ENCODE results near the gene DYNC2LI1.

Gene DYNC2LI1

DNA sequence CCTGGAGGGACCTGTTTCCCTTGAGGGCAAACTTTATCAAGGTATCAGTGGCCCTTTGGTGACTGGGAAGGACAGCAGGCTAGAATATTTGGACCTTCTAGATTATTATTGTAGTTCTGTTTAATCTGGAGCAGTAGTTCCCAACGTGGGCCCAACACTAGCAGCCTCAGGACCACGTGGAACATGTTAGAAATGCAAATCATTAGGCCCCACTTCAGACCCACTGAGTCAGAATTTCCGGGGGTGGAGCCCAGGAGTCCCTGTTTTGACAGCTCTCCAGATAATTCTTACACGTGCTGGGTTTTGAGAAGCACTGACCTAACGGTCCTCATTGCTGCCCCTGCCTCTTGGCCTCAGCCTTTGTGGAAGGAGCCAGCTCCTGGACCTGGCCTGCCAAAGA lies 25.5 kb upstream of the DYNC2LI1 start:
- no peak for DNase-seq
- TF ChIP-seq POLR2A (IDR thresholded peaks at IDR 0.05; ENCODE audit: low read length) (no peak), GATA1 (IDR thresholded peaks at IDR 0.05; ENCODE audit: low read depth, low read length) (no peak)

DNA sequence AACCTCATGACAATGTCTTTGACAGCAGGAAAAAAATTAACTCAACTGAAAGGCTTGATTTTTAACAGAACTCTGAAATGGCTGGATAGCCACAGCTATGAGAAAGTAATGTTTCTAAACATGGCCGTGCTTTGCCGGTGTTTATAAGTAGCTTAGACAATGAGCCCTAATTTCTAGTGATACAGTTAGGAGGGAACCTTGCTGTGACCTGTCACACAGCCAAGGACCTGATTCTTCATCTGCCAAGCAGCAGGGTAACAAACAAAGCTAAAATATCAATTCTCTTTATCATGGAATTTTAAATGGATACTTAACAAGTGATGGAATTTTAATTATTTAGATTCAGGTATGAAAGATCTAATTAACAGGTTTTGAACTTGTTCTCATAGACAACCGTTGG lies 24.3 kb upstream of the DYNC2LI1 start:
- DNase-seq, result no peak
- no peak for TF ChIP-seq POLR2A (IDR thresholded peaks at IDR 0.05; ENCODE audit: low read length)
- TF ChIP-seq GATA1 (IDR thresholded peaks at IDR 0.05; ENCODE audit: low read depth, low read length), result no peak

DNA sequence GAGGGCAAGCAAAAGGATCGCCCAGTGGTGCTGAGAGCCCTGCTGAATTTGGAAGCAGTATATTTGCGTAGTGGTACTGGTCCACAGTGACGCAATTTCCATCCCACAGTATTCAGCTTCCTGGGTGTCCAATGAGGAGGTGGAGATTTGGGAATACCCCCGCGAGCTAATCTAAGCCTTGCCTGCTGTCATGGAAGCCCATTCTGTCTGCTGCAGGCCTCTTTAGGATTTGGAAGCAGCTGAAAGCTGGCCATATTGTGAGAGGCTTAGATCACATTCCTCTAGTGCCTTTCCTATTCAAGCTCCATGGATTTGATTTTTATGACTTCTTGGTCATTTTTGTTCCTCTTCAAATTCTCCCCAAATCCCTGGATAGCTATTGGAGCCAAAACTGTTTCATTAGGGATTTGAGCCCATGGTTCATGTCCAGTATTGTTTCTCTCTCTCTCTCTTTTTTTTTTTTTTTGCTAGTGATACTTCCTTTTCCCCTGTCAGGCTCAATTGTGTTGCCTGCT lies 22.3 kb upstream of the DYNC2LI1 start:
- TF ChIP-seq POLR2A (IDR thresholded peaks at IDR 0.05; ENCODE audit: low read length) (no peak), GATA1 (IDR thresholded peaks at IDR 0.05; ENCODE audit: low read depth, low read length) (no peak)

DNA sequence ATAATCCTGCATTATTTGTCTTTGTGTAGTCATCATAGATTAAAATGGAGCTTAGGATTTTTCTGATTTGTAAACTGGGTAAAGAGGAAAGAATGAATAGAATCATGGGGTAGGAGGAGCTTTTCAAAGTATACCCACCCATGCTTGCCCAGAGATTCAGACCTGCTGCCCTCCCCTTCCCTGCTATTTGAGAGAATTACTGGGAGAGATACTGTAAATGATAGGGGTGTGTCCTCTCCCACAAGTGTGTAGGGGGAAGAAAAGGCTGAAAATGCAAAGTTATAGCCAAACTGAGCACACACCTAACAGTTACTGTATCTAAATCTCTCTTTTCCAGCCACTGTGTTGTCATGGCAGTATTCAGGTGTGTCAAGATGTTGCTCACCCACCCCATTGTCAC lies 21.5 kb upstream of the DYNC2LI1 start:
- DNase-seq, result no peak
- TF ChIP-seq POLR2A (IDR thresholded peaks at IDR 0.05; ENCODE audit: low read length) (no peak), GATA1 (IDR thresholded peaks at IDR 0.05; ENCODE audit: low read depth, low read length) (no peak)

More for the DNA sequence above, 22.3 kb upstream of the DYNC2LI1 start:
- no peak for DNase-seq

DNA sequence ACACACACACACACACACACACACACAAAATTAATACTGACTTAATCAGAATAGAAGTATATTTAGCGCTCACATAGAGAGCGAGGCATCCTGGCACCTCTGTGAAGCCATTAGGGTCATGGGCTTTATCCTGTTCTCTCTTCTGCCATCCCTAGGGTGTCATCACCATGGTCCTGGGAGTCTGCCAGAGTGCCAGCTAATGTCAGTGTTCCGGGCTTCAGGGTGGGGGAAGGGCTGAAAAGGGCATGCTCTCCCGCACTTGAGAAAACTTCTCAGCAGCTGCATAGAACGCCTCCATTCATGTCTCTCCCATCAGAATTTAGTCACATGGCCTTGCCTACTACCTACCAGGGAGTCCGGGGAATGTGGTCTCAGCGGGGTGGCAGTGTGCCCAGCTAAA lies 19.7 kb upstream of the DYNC2LI1 start:
- no peak for DNase-seq
- TF ChIP-seq GATA1 (IDR thresholded peaks at IDR 0.05; ENCODE audit: low read depth, low read length) (no peak), POLR2A (IDR thresholded peaks at IDR 0.05; ENCODE audit: low read length) (no peak)

DNA sequence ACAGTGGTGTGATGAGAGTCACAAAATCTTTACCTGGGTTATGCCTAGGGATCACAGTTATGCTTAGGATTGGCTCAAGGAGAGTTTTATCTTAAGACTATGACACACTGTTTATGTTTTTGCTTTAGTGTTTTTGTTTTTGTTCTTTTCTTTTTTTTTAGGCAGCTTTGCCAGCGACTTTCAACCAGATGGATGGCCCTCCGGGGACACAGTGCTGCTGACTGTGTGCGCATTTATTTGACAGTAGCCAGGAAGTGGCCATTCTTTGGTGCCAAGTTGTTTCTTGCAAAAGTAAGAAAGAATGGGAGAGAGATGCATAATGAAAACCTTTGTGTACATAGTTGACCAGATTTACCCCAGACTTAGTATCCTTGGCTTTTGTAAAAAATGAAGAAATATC lies 15.1 kb upstream of the DYNC2LI1 start:
- TF ChIP-seq GATA1 (IDR thresholded peaks at IDR 0.05; ENCODE audit: low read depth, low read length), result no peak
- TF ChIP-seq POLR2A (IDR thresholded peaks at IDR 0.05; ENCODE audit: low read length), result no peak
- DNase-seq, result no peak

DNA sequence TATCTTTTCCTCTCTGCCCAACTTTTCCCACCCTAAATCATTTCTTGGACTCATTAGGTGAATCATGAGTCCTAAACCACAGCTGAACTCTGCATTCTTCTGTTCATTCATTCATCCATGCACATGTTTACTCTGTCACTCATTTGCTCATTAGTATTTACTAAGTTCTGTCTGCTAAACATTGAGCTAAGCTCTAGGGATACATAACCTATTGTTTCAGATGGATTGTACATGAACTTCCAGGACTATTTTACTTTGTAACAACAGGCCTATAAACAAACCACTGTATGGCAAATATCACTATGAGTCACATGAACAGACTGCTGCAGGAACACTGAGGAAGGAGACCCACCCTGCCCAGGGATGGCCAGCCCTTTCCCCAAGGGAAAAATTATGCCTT lies 14.6 kb upstream of the DYNC2LI1 start:
- TF ChIP-seq POLR2A (IDR thresholded peaks at IDR 0.05; ENCODE audit: low read length) (no peak), GATA1 (IDR thresholded peaks at IDR 0.05; ENCODE audit: low read depth, low read length) (no peak)
- no peak for DNase-seq

DNA sequence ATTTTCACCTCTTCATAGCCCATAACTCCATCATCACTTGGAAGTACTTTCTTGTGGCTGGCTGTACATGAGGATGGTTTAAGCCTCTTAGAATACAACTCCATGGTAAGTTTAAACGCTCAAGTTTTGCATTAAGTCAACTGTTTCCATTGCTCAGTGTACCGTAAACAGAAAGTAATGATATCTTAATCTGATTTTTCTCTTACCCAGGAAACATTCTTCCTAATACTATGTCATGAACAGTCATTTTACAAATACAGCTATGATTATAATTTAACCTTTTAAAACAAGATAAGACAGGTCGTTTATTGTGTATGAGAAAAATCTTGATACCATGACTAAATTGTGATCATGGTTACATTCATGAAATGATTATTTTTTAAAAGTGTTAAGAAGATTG lies 11.6 kb upstream of the DYNC2LI1 start:
- no peak for TF ChIP-seq GATA1 (IDR thresholded peaks at IDR 0.05; ENCODE audit: low read depth, low read length)
- no peak for TF ChIP-seq POLR2A (IDR thresholded peaks at IDR 0.05; ENCODE audit: low read length)
- no peak for DNase-seq

DNA sequence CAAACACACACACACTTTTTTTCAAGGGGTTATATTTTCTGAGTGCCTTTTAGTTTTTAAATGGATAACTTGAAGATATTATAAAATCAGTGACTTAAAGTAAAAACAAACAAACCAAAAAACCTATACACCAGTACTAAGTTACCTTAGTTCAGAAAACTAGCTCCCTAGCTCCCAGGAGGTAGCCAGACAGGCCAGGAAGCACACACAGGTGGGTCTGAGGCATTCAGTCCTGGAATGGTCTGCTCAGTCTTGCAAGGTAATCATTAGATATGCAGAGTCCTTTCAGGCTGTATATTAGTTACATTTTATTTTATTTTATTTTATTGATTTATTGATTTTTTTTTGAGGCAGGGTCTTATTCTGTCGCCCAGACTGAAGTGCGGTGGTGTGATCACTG lies 10.7 kb upstream of the DYNC2LI1 start:
- DNase-seq, result no peak
- TF ChIP-seq GATA1 (IDR thresholded peaks at IDR 0.05; ENCODE audit: low read depth, low read length) (no peak), POLR2A (IDR thresholded peaks at IDR 0.05; ENCODE audit: low read length) (no peak)

DNA sequence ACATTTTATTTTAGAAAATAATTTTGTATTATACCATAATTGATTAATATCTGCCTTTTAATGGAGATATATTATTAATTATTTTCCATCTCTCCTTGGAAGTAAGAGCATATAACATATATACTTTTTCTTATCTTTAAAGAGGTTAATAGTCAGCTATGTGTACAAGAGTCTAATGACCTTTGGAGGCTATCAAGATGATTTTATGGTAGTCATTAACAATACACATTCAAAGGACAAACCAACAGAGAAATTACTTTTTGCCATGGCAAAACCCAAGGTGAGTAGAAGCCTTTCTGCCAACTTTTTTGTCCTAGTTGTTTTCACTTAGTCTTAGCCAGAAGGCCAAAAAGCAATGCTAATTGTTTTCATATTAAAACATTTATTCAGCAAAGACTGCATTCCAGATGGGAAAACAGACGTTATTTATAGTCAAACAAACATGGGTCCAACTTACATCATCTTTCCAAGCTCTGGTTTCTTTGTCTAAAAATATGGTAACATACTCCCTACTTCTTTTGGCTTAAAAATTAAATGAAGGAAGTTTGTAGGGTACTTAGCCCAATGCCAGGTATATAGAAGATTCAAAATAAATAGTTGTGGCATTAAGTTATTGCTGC lies 9.6 kb upstream of the DYNC2LI1 start:
- DNase-seq, result no peak

DNA sequence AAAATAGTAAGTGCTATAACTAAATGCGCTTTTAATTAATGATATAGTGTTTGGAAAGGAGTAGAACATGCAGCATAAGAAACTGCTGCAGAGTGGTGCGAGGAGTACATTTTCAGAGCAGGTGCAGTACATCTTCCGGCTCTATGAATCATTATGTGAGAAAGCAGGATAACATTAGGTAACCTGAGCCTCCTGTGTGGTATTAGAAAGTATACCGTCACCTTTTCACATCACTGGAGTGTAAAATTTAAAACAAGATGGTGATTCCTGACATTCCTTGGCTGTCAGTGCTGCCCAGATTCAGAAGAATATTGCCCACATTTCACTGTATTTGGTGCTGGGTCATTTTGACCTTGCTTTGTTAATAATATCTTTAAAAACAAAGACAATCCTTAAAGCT lies 7.8 kb upstream of the DYNC2LI1 start:
- no peak for DNase-seq
- no peak for TF ChIP-seq POLR2A (IDR thresholded peaks at IDR 0.05; ENCODE audit: low read length)
- no peak for TF ChIP-seq GATA1 (IDR thresholded peaks at IDR 0.05; ENCODE audit: low read depth, low read length)

More for the DNA sequence above, 9.6 kb upstream of the DYNC2LI1 start:
- TF ChIP-seq POLR2A (IDR thresholded peaks at IDR 0.05; ENCODE audit: low read length), result no peak
- no peak for TF ChIP-seq GATA1 (IDR thresholded peaks at IDR 0.05; ENCODE audit: low read depth, low read length)

DNA sequence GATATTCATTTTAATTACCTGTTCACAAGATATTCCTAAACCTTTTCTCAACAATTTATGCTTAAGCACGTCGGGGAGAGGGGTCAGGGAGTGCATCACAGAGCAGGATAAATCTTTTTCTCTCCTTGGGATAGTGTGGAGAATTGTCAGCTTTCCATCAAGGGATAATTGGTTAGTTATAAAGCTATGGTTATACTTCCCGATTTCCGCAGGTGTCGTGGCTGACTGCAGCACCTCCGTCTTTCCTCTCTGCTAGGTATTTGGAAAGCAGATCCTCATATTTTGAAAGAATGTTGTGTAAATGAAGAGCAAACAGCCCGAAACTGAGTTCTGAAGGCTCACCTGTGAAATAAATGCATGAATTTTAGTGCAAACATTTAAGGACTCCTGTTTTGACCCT lies 778 bp downstream of the DYNC2LI1 start:
- DNase-seq, result no peak

DNA sequence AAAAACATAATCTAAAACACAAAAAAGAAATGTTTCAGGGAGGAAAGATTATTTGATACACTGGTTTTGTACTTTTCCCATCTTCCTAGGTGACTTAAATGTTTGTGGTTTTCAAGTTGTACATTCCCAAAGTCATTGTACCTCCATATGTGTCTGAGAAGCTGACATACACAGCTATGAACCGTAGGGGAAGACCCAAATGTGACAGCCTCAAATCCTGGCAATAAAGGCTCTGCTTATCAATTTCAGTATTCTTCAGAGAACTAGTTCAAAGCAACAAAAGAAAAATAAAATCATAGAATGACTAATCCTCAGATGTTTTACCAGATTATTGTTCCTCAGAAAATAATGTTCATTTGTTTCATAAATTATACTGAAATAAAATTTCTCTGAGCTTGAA lies 2.5 kb downstream of the DYNC2LI1 start:
- TF ChIP-seq POLR2A (IDR thresholded peaks at IDR 0.05; ENCODE audit: low read length) (no peak), GATA1 (IDR thresholded peaks at IDR 0.05; ENCODE audit: low read depth, low read length) (no peak)
- DNase-seq, result no peak

More for the DNA sequence above, 778 bp downstream of the DYNC2LI1 start:
- no peak for TF ChIP-seq POLR2A (IDR thresholded peaks at IDR 0.05; ENCODE audit: low read length)
- TF ChIP-seq GATA1 (IDR thresholded peaks at IDR 0.05; ENCODE audit: low read depth, low read length), result no peak

DNA sequence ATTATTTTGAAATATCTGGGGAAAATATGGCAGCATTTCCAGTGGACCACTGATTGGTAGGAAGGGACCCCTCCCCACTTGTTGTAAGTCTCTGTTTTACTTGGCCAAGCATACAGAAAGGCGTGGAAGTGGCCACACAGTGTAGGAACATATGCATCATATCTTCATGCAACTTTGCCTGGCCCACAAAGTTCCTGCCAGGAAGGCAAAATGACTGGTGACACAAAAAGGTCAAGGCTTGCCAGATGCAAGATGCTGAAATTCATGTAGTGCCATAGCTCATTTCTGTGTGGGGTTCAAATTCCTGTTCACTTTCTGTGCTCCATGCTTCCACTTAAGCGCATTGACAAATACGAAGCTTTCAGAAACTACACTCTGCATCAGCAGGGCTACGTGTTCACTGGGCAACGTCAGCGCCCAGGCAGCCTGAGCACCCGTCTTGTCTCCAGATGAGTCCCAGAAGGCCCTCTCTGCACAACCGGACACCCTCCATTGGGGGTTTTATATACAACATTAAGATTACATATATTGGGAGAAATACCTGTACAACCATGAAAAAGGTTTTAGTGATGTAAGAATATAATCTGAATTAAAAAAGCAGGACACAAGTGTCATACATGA lies 3.6 kb downstream of the DYNC2LI1 start:
- no peak for DNase-seq
- TF ChIP-seq GATA1 (IDR thresholded peaks at IDR 0.05; ENCODE audit: low read depth, low read length), result no peak
- TF ChIP-seq POLR2A (IDR thresholded peaks at IDR 0.05; ENCODE audit: low read length), result no peak

DNA sequence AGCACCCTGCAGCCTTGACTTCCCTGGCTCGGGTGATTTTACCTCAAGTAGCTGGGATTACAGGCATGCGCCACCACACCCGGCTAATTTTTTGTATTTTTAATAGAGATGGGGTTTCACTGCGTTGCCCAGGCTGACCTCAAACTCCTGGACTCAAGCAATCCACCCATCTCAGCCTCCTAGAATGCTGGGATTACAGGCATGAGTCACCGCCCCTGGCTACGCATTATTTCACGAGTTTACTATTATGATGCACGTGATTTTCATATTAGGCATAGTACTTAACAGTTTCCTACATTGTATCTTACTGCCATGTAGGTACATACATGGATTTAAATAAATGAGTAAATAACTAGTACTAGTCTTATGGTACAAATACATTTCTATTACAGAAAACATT lies 4.4 kb downstream of the DYNC2LI1 start:
- no peak for DNase-seq
- TF ChIP-seq GATA1 (IDR thresholded peaks at IDR 0.05; ENCODE audit: low read depth, low read length), result no peak
- no peak for TF ChIP-seq POLR2A (IDR thresholded peaks at IDR 0.05; ENCODE audit: low read length)

Data from erythroblast (primary cell).